GM12878 (cell line): Measurements from ENCODE around the gene KIF6. TPM values are rescaled to one million over a fixed set of nuclear protein-coding genes. Genes with fewer than 3 reads are reported as not detected.

Experiments used
- ATAC-seq: fragments of 200-7000 bp; cut with Tn5 transposase; 3 replicates; pipeline ENCODE4 v1.9.1; 2020; ENCODE audit warnings: mild to moderate bottlenecking, moderate library complexity
- BruUV-seq: library from RNA; stranded (reverse); fragments of 400-500 nt; replicated peaks from 2 replicates; lab custom pipeline; 2021; lab: Mats Ljungman, UMichigan
- CTCF ChIA-PET: fragments of 300-600 bp; sonication (Branson Sonifier 250); formaldehyde crosslinking; extraction: SDS; loops from one replicate; lab custom pipeline; 2021; ENCODE audit warnings: inconsistent platforms; lab: Yijun Ruan, JAX
- POLR2A ChIA-PET: fragments of 350-600 bp; formaldehyde crosslinking; extraction: SDS; loops from one replicate; lab custom pipeline; 2021; ENCODE audit warnings: inconsistent platforms; lab: Charles Lee
- RAD21 ChIA-PET: fragments of 300-600 bp; sonication (Branson Sonifier 250); formaldehyde crosslinking; loops from one replicate; lab custom pipeline; 2023; ENCODE audit warnings: antibody characterized with exemption; ENCODE audit not compliant: unreplicated experiment; lab: Charles Lee
- SMC1A ChIA-PET: fragments of 300-600 bp; sonication (Branson Sonifier 250); formaldehyde crosslinking; loops from one replicate; lab custom pipeline; 2023; ENCODE audit not compliant: unreplicated experiment, uncharacterized antibody; lab: Charles Lee
- DNase-seq: peaks from one replicate; pipeline ENCODE4 v3.0.0-alpha.2; 2011; ENCODE audit warnings: low read depth, low spot score
- FAIRE-seq: peaks from 3 replicates; lab custom pipeline; 2011; peaks lifted over from hg19 to GRCh38; lab: Jason Lieb, UNC
- H2AFZ ChIP-seq: 2 replicates; pipeline ENCODE4 v1.6.0; 2011; ENCODE audit warnings: low read depth, low read length, control low read depth; ENCODE audit not compliant: control insufficient read depth
- H3K27ac ChIP-seq: 2 replicates; pipeline ENCODE4 v1.5.1; 2011; ENCODE audit warnings: control low read depth; ENCODE audit not compliant: control insufficient read depth, insufficient read depth
- H3K27me3 ChIP-seq, 2 experiments: replicated peaks in 1 of 2; 2 replicates each; pipeline versions ENCODE4 v1.6.0 to v1.6.1; 2011; ENCODE audit warnings: low read length in 1 of 2; ENCODE audit not compliant: control insufficient read depth in 2 of 2, insufficient read depth in 2 of 2
- H3K36me3 ChIP-seq, 2 experiments: 2 replicates each; pipeline ENCODE4 v1.5.1; 2011; ENCODE audit warnings: low read length in 1 of 2; ENCODE audit not compliant: control insufficient read depth in 2 of 2, insufficient read depth in 2 of 2
- H3K4me1 ChIP-seq: 2 replicates; pipeline ENCODE4 v1.6.1; 2011; ENCODE audit warnings: mild to moderate bottlenecking, low read length, moderate library complexity, mixed read lengths; ENCODE audit not compliant: control insufficient read depth, insufficient read depth
- H3K4me2 ChIP-seq: 2 replicates; pipeline ENCODE4 v1.6.0; 2011; ENCODE audit warnings: control low read depth; ENCODE audit not compliant: control insufficient read depth, insufficient read depth
- H3K4me3 ChIP-seq: fragments of 200-600 bp; sonication (generic); 2 replicates; pipeline ENCODE4 v1.5.1; 2016
- H3K79me2 ChIP-seq: 2 replicates; pipeline ENCODE4 v1.6.0; 2011; ENCODE audit warnings: low read length; ENCODE audit not compliant: control insufficient read depth, insufficient read depth
- H3K9ac ChIP-seq: 2 replicates; pipeline ENCODE4 v1.8.0; 2011; ENCODE audit warnings: low read length, control low read depth, mixed read lengths; ENCODE audit not compliant: control insufficient read depth, insufficient read depth
- H3K9me3 ChIP-seq: replicated peaks from 3 replicates; pipeline ENCODE4 v1.5.1; 2011; ENCODE audit warnings: mild to moderate bottlenecking, low read length; ENCODE audit not compliant: control insufficient read depth, insufficient read depth
- H4K20me1 ChIP-seq: 2 replicates; pipeline ENCODE4 v1.6.0; 2011; ENCODE audit not compliant: control insufficient read depth, insufficient read depth
- PAX8 ChIP-seq: fragments of 450-650 bp; IDR thresholded peaks from 2 replicates; pipeline ENCODE4 v1.6.1; 2017; ENCODE audit warnings: mild to moderate bottlenecking, moderate library complexity
- RB1 ChIP-seq: fragments of 450-650 bp; formaldehyde crosslinking; IDR thresholded peaks from 2 replicates; pipeline ENCODE4 v1.6.1; 2017; ENCODE audit warnings: mild to moderate bottlenecking, borderline replicate concordance
- SMAD1 ChIP-seq: fragments of 450-650 bp; IDR thresholded peaks from 2 replicates; pipeline ENCODE4 v1.6.1; 2018; ENCODE audit warnings: mild to moderate bottlenecking, low read depth; ENCODE audit not compliant: partially characterized antibody
- WGBS: methylation state at CpG from one replicate; pipeline ENCODE4 v1.1.6; 2016; ENCODE audit warnings: low lambda C conversion rate; ENCODE audit not compliant: insufficient replicate concordance, insufficient coverage; ENCODE audit errors: missing lambda C conversion rate; 5-methylcytosine and 5-hydroxymethylcytosine counted together
- in situ Hi-C: fragments of 300-500 bp; cut with MboI; formaldehyde crosslinking; loops from 9 replicates; pipeline ENCODE4 v1.14.3; 2018; ENCODE audit warnings: mixed read lengths
- intact Hi-C: fragments of 100-400 bp; cut with micrococcal nuclease; formaldehyde crosslinking; loops from one replicate; pipeline ENCODE4 v1.14.2; 2022; ENCODE audit not compliant: unreplicated experiment
- polyA plus RNA-seq, 11 experiments: library from polyadenylated mRNA; depleted of rRNA in 4 of 11; unstranded in 6 of 11; stranded (reverse) in 5 of 11; fragments of >200 nt; fragmentation: Nextera tagmentation in 4 of 11; fragmentation: Illumina TruSeq in 1 of 11; extraction: Ambion mirVana in 4 of 11; extraction: Trizol in 1 of 11; gene quantifications; 1 replicate in 1 of 11; 2 replicates in 10 of 11; pipeline versions ENCODE4 v1.2.1 to v1.2.3, GENCODE V29; 2011 to 2016; ENCODE audit warnings: inconsistent platforms in 2 of 11, missing spikeins in 2 of 11, low read depth in 1 of 11
- total RNA-seq, 4 experiments: library from RNA; depleted of rRNA in 3 of 4; stranded (reverse); fragments of >200 nt in 3 of 4; fragmentation: Illumina TruSeq in 1 of 4; extraction: Trizol in 1 of 4; gene quantifications; 2 replicates each; pipeline versions ENCODE4 v1.2.1 to v1.2.3, GENCODE V29; 2013 to 2021
- TF ChIP-seq, protein P1 (sequence below): fragments of 450-650 bp; IDR thresholded peaks from 2 replicates; pipeline ENCODE4 v1.6.1; 2018; ENCODE audit warnings: borderline replicate concordance, mild to moderate bottlenecking; ENCODE audit not compliant: partially characterized antibody
- TF ChIP-seq, protein P2 (sequence below): fragments of 450-650 bp; IDR thresholded peaks from 2 replicates; pipeline ENCODE4 v1.6.1; 2017; ENCODE audit warnings: mild to moderate bottlenecking, moderate library complexity

Gene KIF6
- total and polyA plus RNA-seq, 10 of the 15 experiments (the other 5 are each of a cell fraction or from before 2014, with no cell fraction given) = 0.09 to 1.0 (median 0.28) TPM

DNA sequence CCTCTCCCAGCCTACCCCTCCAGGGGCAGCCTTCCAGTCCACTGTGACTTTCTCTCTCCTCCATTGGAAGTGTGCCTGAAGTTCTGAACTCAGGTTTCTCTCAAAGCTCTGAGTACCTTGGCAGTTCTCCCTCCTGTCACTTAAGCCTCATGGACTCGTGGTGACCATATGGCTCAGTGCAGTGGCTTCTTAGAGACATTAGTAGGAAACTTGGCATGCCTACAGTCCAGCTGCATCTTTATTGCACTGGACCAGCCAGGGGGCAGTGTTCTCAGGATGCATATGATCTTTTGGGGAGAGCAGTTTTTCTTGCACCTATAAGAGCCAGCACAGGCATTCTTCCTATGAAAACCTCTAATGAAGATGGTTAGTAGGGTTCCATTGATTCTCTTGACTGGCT is 355.2 kb downstream of the KIF6 start:
- no peaks in the 10 kb centered on the region for H4K20me1 ChIP-seq
- TF ChIP-seq SMAD1 (no peak), PAX8 (no peak), RB1 (no peak)
- TF ChIP-seq, protein P1, sequence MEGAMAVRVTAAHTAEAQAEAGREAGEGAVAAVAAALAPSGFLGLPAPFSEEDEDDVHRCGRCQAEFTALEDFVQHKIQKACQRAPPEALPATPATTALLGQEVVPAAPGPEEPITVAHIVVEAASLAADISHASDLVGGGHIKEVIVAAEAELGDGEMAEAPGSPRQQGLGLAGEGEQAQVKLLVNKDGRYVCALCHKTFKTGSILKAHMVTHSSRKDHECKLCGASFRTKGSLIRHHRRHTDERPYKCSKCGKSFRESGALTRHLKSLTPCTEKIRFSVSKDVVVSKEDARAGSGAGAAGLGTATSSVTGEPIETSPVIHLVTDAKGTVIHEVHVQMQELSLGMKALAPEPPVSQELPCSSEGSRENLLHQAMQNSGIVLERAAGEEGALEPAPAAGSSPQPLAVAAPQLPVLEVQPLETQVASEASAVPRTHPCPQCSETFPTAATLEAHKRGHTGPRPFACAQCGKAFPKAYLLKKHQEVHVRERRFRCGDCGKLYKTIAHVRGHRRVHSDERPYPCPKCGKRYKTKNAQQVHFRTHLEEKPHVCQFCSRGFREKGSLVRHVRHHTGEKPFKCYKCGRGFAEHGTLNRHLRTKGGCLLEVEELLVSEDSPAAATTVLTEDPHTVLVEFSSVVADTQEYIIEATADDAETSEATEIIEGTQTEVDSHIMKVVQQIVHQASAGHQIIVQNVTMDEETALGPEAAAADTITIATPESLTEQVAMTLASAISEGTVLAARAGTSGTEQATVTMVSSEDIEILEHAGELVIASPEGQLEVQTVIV = no peak
- TF ChIP-seq, protein P2, sequence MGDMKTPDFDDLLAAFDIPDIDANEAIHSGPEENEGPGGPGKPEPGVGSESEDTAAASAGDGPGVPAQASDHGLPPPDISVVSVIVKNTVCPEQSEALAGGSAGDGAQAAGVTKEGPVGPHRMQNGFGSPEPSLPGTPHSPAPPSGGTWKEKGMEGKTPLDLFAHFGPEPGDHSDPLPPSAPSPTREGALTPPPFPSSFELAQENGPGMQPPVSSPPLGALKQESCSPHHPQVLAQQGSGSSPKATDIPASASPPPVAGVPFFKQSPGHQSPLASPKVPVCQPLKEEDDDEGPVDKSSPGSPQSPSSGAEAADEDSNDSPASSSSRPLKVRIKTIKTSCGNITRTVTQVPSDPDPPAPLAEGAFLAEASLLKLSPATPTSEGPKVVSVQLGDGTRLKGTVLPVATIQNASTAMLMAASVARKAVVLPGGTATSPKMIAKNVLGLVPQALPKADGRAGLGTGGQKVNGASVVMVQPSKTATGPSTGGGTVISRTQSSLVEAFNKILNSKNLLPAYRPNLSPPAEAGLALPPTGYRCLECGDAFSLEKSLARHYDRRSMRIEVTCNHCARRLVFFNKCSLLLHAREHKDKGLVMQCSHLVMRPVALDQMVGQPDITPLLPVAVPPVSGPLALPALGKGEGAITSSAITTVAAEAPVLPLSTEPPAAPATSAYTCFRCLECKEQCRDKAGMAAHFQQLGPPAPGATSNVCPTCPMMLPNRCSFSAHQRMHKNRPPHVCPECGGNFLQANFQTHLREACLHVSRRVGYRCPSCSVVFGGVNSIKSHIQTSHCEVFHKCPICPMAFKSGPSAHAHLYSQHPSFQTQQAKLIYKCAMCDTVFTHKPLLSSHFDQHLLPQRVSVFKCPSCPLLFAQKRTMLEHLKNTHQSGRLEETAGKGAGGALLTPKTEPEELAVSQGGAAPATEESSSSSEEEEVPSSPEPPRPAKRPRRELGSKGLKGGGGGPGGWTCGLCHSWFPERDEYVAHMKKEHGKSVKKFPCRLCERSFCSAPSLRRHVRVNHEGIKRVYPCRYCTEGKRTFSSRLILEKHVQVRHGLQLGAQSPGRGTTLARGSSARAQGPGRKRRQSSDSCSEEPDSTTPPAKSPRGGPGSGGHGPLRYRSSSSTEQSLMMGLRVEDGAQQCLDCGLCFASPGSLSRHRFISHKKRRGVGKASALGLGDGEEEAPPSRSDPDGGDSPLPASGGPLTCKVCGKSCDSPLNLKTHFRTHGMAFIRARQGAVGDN = no peak
- in situ Hi-C loops (no loop called here), intact Hi-C loops (no loop called here)
- H3K4me3 ChIP-seq = no peak overlapping the region
- SMC1A ChIA-PET = interaction anchor here (0.9 to 1.1 kb wide), 3 partner anchors 12 to 524 kb away, joined by 3 to 4 read pairs (median 3); no protein-coding TSS in a partner anchor
- no peak for ATAC-seq
- H3K9ac ChIP-seq = no peak overlapping the region
- no peaks in the 10 kb centered on the region for H3K36me3 ChIP-seq
- no peak overlapping the region for H3K27ac ChIP-seq
- H3K9me3 ChIP-seq = no peaks in the 10 kb centered on the region
- POLR2A ChIA-PET = no interaction called here
- no TSS peak for BruUV-seq
- no peaks in the 10 kb centered on the region for H3K79me2 ChIP-seq
- RAD21 ChIA-PET = interaction anchor here (1.0 kb wide), 1 partner anchor 8 kb away, joined by 5 read pairs; no protein-coding TSS in a partner anchor
- WGBS = 0% methylated on average over 1 of the region's 1 CpG
- H3K4me2 ChIP-seq = no peak overlapping the region
- no peaks in the 10 kb centered on the region for H3K27me3 ChIP-seq
- H2AFZ ChIP-seq = no peak overlapping the region
- DNase-seq = no peak
- H3K4me1 ChIP-seq = no peaks in the 10 kb centered on the region
- CTCF ChIA-PET = interaction anchor here (1.2 to 1.5 kb wide), 2 partner anchors 496 to 537 kb away, joined by 3 to 5 read pairs; no protein-coding TSS in a partner anchor
- FAIRE-seq = no peak
